Measurements from ENCODE around the gene SH3YL1. TPM values are rescaled to one million over a fixed set of nuclear protein-coding genes. Genes with fewer than 3 reads are reported as not detected.

SH3YL1 gene
- total RNA-seq, 1 experiment from 2014 or later = 84.7 TPM

DNA sequence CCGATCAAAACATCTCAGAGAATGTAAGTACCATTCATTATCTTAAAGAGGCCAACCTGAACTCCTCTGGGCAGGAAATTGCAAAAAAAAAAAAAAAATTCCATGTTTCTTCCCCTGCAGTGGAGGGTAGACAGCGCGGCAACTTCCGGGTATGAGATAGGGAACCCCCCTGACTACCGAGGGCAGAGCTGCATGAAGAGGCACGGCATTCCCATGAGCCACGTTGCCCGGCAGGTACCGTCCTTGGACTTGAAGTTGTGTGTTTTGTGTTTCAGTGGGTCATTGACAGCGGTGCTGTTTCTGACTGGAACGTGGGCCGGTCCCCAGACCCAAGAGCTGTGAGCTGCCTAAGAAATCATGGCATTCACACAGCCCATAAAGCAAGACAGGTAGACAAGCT, 8.1 kb upstream of the SH3YL1 start:
- H3F3A ChIP-seq (ENCODE audit: insufficient read depth, low read depth) = peaks cover 9% of the 10 kb centered on the region; the same call in 1 of the 2 replicates
- peaks cover 5% of the 10 kb centered on the region; the same call in 1 of the 2 replicates for H3K4me1 ChIP-seq (replicated peaks; ENCODE audit: insufficient read depth)
- peaks cover 77% of the 10 kb centered on the region for H3K79me2 ChIP-seq (ENCODE audit: low read depth)
- POLR2A ChIA-PET (ENCODE audit: unreplicated experiment) = no interaction called here
- CTCF ChIA-PET = no interaction called here
- H3K4me2 ChIP-seq = no peak overlapping the region
- BruUV-seq (replicated peaks) = no TSS peak
- DNase-seq = no peak
- no peak overlapping the region for H2AFZ ChIP-seq
- no peak overlapping the region for H3K4me3 ChIP-seq
- H3K9me3 ChIP-seq (ENCODE audit: insufficient read depth, low read depth) = no peaks in the 10 kb centered on the region
- no peaks in the 10 kb centered on the region for H3K9me2 ChIP-seq (ENCODE audit: insufficient read depth)
- intact Hi-C loops (cut with micrococcal nuclease; ENCODE audit: unreplicated experiment) = no loop called here
- H3K27me3 ChIP-seq (ENCODE audit: insufficient read depth, low read depth) = no peaks in the 10 kb centered on the region
- TF ChIP-seq EZH2 (IDR thresholded peaks at IDR 0.05; ENCODE audit: low read depth) = no peak
- TF ChIP-seq, protein P1, sequence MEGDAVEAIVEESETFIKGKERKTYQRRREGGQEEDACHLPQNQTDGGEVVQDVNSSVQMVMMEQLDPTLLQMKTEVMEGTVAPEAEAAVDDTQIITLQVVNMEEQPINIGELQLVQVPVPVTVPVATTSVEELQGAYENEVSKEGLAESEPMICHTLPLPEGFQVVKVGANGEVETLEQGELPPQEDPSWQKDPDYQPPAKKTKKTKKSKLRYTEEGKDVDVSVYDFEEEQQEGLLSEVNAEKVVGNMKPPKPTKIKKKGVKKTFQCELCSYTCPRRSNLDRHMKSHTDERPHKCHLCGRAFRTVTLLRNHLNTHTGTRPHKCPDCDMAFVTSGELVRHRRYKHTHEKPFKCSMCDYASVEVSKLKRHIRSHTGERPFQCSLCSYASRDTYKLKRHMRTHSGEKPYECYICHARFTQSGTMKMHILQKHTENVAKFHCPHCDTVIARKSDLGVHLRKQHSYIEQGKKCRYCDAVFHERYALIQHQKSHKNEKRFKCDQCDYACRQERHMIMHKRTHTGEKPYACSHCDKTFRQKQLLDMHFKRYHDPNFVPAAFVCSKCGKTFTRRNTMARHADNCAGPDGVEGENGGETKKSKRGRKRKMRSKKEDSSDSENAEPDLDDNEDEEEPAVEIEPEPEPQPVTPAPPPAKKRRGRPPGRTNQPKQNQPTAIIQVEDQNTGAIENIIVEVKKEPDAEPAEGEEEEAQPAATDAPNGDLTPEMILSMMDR (conservative IDR thresholded peaks at IDR 0.05) = no peak
- no peak overlapping the region for H3K27ac ChIP-seq
- peaks cover 48% of the 10 kb centered on the region for H3K36me3 ChIP-seq (ENCODE audit: low read depth)
- peaks cover 88% of the 10 kb centered on the region for H4K20me1 ChIP-seq (ENCODE audit: insufficient read depth)

DNA sequence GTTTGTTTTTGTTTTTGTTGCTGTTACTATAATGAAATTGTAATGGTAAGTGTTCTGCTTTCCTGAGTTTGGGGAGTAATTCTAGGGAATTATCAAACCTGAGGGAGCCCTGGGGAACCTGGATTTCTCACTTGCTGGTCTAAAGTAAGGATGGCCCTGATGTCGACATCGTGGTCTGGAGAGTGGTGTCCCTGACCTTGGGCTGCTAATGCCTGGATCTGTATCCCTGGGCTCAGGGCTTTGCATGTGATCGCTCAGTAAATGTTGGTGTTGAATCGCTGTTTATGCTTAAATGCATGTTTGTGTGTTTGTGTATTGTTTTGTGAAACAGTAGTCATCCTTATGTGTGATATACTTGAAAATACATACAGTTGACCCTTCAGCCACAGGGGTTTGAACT, 7.0 kb upstream of the SH3YL1 start:
- H3K4me1 ChIP-seq (replicated peaks; ENCODE audit: insufficient read depth) = peaks cover 15% of the 10 kb centered on the region
- peaks cover 10% of the 10 kb centered on the region; the same call in 1 of the 2 replicates for H3F3A ChIP-seq (ENCODE audit: insufficient read depth, low read depth)
- H4K20me1 ChIP-seq (ENCODE audit: insufficient read depth) = peaks cover 94% of the 10 kb centered on the region
- BruUV-seq (replicated peaks) = no TSS peak
- no peak overlapping the region for H3K4me2 ChIP-seq
- H3K9me3 ChIP-seq (ENCODE audit: insufficient read depth, low read depth) = no peaks in the 10 kb centered on the region
- H3K27ac ChIP-seq = no peak overlapping the region
- ChIA-PET CTCF (no interaction called here), POLR2A (ENCODE audit: unreplicated experiment) (no interaction called here)
- no peaks in the 10 kb centered on the region for H3K9me2 ChIP-seq (ENCODE audit: insufficient read depth)
- no peak overlapping the region for H2AFZ ChIP-seq
- H3K4me3 ChIP-seq = no peak overlapping the region
- H3K27me3 ChIP-seq (ENCODE audit: insufficient read depth, low read depth) = no peaks in the 10 kb centered on the region
- no peak for DNase-seq
- H3K79me2 ChIP-seq (ENCODE audit: low read depth) = peaks cover 88% of the 10 kb centered on the region
- intact Hi-C loops (cut with micrococcal nuclease; ENCODE audit: unreplicated experiment) = no loop called here
- H3K36me3 ChIP-seq (ENCODE audit: low read depth) = peaks cover 43% of the 10 kb centered on the region
- TF ChIP-seq EZH2 (IDR thresholded peaks at IDR 0.05; ENCODE audit: low read depth) = no peak
- TF ChIP-seq, protein P1 (conservative IDR thresholded peaks at IDR 0.05) = no peak

DNA sequence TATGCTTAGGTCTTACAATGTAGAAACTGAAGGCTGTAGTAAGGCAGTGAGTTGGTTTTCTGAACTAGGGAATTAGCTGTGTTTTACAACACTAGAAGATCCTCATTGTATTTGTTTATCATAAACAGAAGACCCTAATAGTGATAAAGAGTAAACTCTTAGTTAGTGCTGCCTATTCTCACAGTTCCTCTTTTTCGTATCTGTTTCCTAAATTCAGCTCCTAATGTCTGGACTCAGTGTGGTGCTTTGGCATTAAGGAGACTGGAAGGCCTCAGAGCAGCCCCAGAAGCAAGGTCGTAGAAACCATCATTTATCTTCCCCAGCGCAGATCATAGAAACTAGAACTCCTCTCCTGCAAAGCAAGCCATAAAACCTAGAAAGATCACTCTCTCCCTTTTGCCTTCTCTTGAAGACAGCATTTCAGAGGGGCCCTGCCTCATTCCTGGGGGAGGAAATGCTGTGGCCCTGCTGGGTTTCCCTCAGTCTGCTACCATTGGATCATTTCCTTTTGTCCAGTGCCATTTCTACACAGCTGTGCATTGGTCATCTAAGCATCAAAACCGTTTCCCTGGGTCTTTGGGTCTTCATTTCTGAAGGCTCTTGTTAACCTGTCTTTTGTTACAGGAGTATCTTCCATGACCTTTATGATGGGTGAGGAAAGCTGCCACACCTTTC, 5.7 kb upstream of the SH3YL1 start:
- no peak overlapping the region for H3K4me2 ChIP-seq
- no peak overlapping the region for H3K27ac ChIP-seq
- no peak overlapping the region for H3K4me3 ChIP-seq
- ChIA-PET POLR2A (ENCODE audit: unreplicated experiment) (no interaction called here), CTCF (no interaction called here)
- peaks cover 18% of the 10 kb centered on the region for H3K4me1 ChIP-seq (replicated peaks; ENCODE audit: insufficient read depth)
- H3K9me3 ChIP-seq (ENCODE audit: insufficient read depth, low read depth) = no peaks in the 10 kb centered on the region
- no TSS peak for BruUV-seq (replicated peaks)
- DNase-seq = no peak
- H3K9me2 ChIP-seq (ENCODE audit: insufficient read depth) = no peaks in the 10 kb centered on the region
- intact Hi-C loops (cut with micrococcal nuclease; ENCODE audit: unreplicated experiment) = no loop called here
- no peaks in the 10 kb centered on the region for H3K27me3 ChIP-seq (ENCODE audit: insufficient read depth, low read depth)
- no peak overlapping the region for H2AFZ ChIP-seq
- TF ChIP-seq EZH2 (IDR thresholded peaks at IDR 0.05; ENCODE audit: low read depth) = no peak
- TF ChIP-seq, protein P1 (conservative IDR thresholded peaks at IDR 0.05) = no peak
- H3K36me3 ChIP-seq (ENCODE audit: low read depth) = peaks cover 29% of the 10 kb centered on the region
- peaks cover 7% of the 10 kb centered on the region; the same call in 1 of the 2 replicates for H3F3A ChIP-seq (ENCODE audit: insufficient read depth, low read depth)
- peaks cover 96% of the 10 kb centered on the region for H3K79me2 ChIP-seq (ENCODE audit: low read depth)
- peaks cover 85% of the 10 kb centered on the region for H4K20me1 ChIP-seq (ENCODE audit: insufficient read depth)
